ENCODE measurements around the gene ARPP19. TPM values are rescaled to one million over a fixed set of nuclear protein-coding genes. Genes with fewer than 3 reads are reported as not detected.

ARPP19 gene
- polyA plus RNA-seq, 1 of the 3 experiments (the other 2 are of a cell fraction) = 29.0 TPM

GRCh38 chr15:52515343-52515742, 53.5 kb downstream of the ARPP19 start:
- Histone ChIP-seq H3K36me3 (replicated peaks in 1 of 2; ENCODE audit: control insufficient read depth in 1 of 2, insufficient read depth in 2 of 2, low read length in 1 of 2) (no peaks in the 10 kb centered on the region), H3F3A (replicated peaks; ENCODE audit: insufficient read depth) (peaks cover 13% of the 10 kb centered on the region), H3K4me2 (no peak overlapping the region), H3K79me2 (ENCODE audit: insufficient read depth) (peaks cover 36% of the 10 kb centered on the region), H3K9ac (no peak overlapping the region), H3K27ac (ENCODE audit: low read depth in 2 of 2, low read length in 1 of 2) (no peak overlapping the region), H2AFZ (ENCODE audit: low read depth) (no peak overlapping the region), H4K20me1 (ENCODE audit: insufficient read depth) (peaks cover 19% of the 10 kb centered on the region; the same call in 1 of the 2 replicates), H3K4me1 (ENCODE audit: control insufficient read depth in 1 of 2, insufficient read depth in 2 of 2, low read depth in 1 of 2, low read length in 1 of 2) (peaks cover 5 to 9% of the 10 kb centered on the region in 2 experiments; a peak in 3 of 4 replicates), H3K27me3 (ENCODE audit: insufficient read depth) (no peaks in the 10 kb centered on the region), H3K9me3 (no peaks in the 10 kb centered on the region), H3K4me3 (ENCODE audit: low read depth in 2 of 2, low read length in 1 of 2) (no peak overlapping the region), H3K9me2 (no peaks in the 10 kb centered on the region)
- 72% methylated on average over 2 of the region's 2 CpGs for WGBS (ENCODE audit: low lambda C conversion rate)
- no peak for DNase-seq
- no peak for TF ChIP-seq RAD21 (IDR thresholded peaks at IDR 0.05; ENCODE audit: low read length)
- TF ChIP-seq TEAD4 (IDR thresholded peaks at IDR 0.05; ENCODE audit: borderline replicate concordance, insufficient read depth) = no peak
- TF ChIP-seq TCF12 (IDR thresholded peaks at IDR 0.05) = no peak
- no peak for TF ChIP-seq RXRA (IDR thresholded peaks at IDR 0.05; ENCODE audit: borderline replicate concordance, low read depth)
- TF ChIP-seq TAF1 (IDR thresholded peaks at IDR 0.05; ENCODE audit: borderline replicate concordance, low read depth, low read length) = no peak
- no peak for TF ChIP-seq NRF1 (IDR thresholded peaks at IDR 0.05; ENCODE audit: low read depth, low read length)
- no peak for TF ChIP-seq MXI1 (IDR thresholded peaks at IDR 0.05; ENCODE audit: low read depth, low read length)
- TF ChIP-seq ZBTB33 (IDR thresholded peaks at IDR 0.05; ENCODE audit: borderline replicate concordance, low read depth) = no peak
- TF ChIP-seq MAX (IDR thresholded peaks at IDR 0.05; ENCODE audit: low read depth) = no peak
- TF ChIP-seq YY1 (IDR thresholded peaks at IDR 0.05; ENCODE audit: low read depth) = no peak
- no peak for TF ChIP-seq SIN3A (IDR thresholded peaks at IDR 0.05; ENCODE audit: borderline replicate concordance, low read depth, low read length)
- TF ChIP-seq, protein P1, sequence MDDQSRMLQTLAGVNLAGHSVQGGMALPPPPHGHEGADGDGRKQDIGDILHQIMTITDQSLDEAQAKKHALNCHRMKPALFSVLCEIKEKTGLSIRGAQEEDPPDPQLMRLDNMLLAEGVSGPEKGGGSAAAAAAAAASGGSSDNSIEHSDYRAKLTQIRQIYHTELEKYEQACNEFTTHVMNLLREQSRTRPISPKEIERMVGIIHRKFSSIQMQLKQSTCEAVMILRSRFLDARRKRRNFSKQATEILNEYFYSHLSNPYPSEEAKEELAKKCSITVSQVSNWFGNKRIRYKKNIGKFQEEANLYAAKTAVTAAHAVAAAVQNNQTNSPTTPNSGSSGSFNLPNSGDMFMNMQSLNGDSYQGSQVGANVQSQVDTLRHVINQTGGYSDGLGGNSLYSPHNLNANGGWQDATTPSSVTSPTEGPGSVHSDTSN (IDR thresholded peaks at IDR 0.05) = no peak
- TF ChIP-seq EP300 (IDR thresholded peaks at IDR 0.05; ENCODE audit: borderline replicate concordance in 1 of 2, low read depth in 1 of 2, low read length in 1 of 2) = no peak
- TF ChIP-seq CHD2 (IDR thresholded peaks at IDR 0.05; ENCODE audit: low read length, partially characterized antibody) = no peak
- TF ChIP-seq FOXJ3 (CRISPR knock-in tag; IDR thresholded peaks at IDR 0.05) = no peak
- no peak for TF ChIP-seq SMC3 (IDR thresholded peaks at IDR 0.05; ENCODE audit: low read depth, low read length)
- no peak for TF ChIP-seq USF1 (IDR thresholded peaks at IDR 0.05; ENCODE audit: borderline replicate concordance, low read depth)
- no peak for TF ChIP-seq NFIC (IDR thresholded peaks at IDR 0.05; ENCODE audit: borderline replicate concordance)
- TF ChIP-seq RFX5 (IDR thresholded peaks at IDR 0.05; ENCODE audit: low read length) = no peak
- TF ChIP-seq IRF3 (IDR thresholded peaks at IDR 0.05; ENCODE audit: low read depth, low read length) = no peak
- ChIA-PET POLR2A (no interaction called here), CTCF (no interaction called here)
